KBM-7 (cell line): ENCODE measurements around the gene NAALADL2.

Source experiments
- DNase-seq: peaks from one replicate; pipeline ENCODE4 v3.0.0-alpha.2; 2015
- in situ Hi-C: fragments of 300-500 bp; cut with MboI; formaldehyde crosslinking; loops from 2 replicates; pipeline ENCODE4 v1.14.3; 2020; ENCODE audit warnings: low sequenced_read_pairs, low pct_unique_long_range_greater_than_20kb, mixed read lengths

NAALADL2 gene

DNA sequence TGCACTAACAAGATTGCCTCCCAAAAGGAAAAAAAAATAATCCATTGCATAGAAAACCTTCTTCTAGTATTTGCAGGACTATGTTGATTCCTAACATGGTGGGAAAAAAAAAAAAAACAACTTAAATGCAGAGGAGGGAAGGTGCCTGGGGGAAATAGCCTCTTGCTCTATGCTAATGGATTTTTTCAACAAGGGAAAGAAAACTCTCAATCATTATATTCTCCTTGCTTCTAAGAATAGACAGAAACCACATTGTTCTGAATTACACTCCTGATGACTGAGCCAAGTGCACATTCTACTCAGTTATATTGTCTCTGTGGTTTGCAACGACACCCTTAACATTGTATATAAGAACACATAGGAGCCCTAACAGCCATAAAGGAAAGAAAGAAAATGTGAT lies 760.2 kb downstream of the NAALADL2 start:
- in situ Hi-C loops: no loop called here
- no peak for DNase-seq

DNA sequence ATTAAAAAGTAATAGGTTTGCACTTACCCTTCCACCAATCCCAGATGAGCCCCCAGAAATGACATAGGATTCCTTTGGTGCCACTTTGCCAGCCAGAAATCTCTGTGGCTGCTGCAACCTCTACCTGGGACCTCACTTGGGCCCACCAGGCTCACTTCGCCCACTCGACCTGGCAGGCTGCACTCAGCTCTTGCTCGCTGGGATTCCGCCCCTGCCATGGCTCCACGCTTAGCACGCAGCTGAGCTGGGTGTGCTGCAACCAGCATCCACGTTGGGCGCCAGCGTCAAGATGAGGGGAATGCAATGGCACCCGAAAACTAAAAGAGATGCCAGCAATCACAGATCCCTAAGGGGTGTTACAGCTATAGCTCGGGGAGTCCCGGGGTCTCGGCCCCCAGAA lies 761.0 kb downstream of the NAALADL2 start:
- in situ Hi-C loops: no loop called here
- no peak for DNase-seq

DNA sequence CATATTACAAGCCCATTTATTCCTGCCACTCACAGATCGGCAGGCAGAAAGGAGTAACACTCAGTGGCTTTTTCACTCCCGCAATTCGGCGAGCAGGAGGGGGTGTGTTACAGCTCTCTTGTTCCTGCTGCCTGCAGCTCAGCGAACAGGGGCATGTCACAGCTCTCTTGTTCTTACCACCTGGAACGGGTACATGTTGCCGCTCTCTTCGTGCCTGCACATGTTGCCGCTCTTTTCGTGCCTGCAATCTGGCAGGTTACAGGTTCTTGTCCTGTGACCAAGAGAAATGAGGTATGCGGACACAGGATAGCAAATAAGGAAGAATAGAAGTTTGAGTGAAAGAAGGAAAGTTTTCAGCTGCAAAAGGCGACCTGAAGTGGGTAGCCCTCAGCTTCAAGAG lies 761.4 kb downstream of the NAALADL2 start:
- in situ Hi-C loops: no loop called here
- DNase-seq: no peak

- in situ Hi-C loops: no loop called here
- no peak for DNase-seq
Measured at GRCh38 chr3:175640958-175641357, 781.8 kb downstream of the NAALADL2 start.

GRCh38 chr3:175646865-175647264 lies 787.7 kb downstream of the NAALADL2 start:
- DNase-seq: no peak
- in situ Hi-C loops: no loop called here

DNA sequence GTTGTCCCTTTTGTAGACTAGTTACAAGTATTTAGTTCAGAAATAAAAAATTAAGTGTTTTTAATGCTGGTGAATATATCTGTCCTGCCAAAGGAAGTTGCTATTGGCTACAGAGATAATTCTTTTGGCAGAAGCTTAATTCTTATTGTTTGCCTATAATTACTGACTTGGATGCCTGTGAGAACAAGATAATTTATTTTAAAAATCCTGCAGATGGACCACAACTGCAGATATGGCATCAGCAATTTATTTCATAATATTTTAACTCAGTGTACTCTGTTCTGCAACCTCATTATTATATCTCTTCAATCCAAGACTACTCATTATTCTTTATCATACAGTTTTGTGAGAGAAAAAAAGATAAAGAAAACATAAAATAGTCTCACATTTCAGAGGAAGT lies 789.8 kb downstream of the NAALADL2 start:
- in situ Hi-C loops: no loop called here
- no peak for DNase-seq

DNA sequence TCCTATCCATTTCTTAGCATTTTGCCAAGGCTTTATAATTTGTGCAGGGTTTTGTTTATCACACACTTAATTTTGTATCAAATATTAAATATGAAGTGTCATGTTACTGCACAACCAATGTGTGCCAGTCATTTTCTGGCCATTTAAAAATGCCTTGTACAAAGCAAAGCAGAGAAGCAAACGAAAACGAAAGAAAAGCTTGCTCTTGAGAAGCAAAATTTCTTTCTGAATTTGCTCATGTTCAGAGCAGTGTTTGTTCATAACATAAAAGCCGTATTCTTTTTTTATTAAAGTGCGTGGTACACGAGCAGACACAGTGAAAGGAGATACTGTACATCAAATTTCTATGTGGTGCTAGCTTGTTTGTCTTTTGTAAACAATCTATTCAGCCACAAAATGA lies 792.6 kb downstream of the NAALADL2 start:
- in situ Hi-C loops: no loop called here

DNA sequence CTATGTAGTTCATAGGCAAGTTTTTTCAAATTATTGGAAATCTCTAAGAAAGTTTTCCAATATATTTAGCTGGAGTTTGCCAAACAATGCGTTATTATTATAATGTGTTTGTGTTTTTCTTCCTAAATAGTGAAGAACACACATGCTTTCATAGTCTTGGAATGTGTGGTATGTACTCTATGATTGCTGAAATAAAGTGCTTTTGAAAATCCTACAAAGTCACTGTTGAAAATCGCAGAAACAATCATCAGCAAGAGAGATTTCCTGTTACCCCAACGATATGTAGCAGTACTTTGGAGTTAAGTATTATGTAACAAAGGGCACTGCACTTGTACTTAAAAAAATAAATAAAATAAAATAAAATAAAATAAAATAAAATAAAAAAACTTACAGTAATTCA lies 796.2 kb downstream of the NAALADL2 start:
- in situ Hi-C loops: no loop called here
- no peak for DNase-seq

More for the DNA sequence above, 792.6 kb downstream of the NAALADL2 start:
- no peak for DNase-seq

DNA sequence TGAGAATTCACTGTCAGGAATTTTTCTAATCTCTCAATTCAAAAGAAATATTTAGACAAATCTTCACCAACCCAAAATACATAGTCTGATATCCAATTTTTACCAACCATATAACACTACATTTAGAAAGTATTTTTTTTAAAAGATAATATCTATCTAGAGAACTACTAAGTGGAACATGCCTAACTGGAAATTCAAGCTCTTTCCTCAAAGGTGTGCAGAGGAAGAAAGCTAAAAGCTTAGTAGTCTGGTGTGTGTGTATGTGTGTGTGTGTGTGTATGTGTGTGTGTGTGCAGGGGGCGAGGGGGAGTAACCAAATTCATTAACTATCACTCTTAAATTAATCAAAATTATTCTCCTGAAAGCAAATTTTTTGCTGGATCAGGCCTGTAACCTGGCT lies 797.3 kb downstream of the NAALADL2 start:
- in situ Hi-C loops: no loop called here
- DNase-seq: no peak

DNA sequence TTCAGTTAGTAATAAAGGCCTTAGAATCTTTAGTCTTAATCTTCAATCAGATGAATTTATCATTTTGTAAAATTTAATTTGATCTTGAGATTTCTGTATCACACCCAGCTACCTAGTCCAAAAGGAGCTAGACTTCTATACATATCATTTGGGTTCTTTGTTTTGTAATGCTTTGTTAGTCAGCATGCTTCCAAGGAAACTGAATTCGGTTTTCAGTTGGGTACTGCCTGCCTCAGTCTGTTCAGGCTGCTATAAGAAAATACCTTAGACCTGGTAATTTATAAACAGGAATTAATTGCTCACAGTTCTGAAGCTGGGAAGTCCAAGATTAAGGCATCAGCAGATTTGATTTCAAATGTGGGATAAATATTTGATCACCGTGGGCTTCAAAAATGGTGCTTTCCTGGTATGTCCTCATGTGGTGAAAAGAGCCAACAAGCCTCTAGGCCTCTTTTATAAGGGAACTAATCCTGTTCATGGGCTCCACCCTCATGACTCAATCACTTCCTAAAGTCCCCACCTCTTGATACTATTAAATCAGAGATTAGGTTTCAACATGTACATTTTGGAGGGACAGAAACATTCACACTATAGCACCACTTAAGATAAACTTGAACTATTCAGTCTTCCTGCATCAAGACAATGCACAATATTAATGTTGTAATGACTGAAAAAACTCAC lies 800.7 kb downstream of the NAALADL2 start:
- in situ Hi-C loops: no loop called here

DNA sequence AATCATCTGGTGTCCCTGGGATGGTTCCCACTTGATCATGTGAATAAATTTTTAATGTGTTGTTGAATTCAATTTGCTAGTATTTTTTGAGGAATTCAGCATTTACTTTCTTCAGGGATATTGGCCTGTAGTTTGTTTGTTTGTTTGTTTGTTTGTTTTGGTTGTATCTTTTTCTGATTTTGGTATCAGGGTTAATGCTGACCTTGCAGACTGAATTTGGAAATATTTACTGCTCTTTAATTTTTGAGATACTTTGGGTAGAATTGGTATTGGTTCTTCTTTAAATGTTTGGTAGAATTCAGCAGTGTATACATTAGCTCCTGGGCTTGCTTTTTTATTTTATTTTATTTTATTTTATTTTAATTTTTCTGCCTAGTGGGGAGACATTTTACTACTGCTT lies 803.7 kb downstream of the NAALADL2 start:
- in situ Hi-C loops: no loop called here
- no peak for DNase-seq

More for the DNA sequence above, 800.7 kb downstream of the NAALADL2 start:
- no peak for DNase-seq

- in situ Hi-C loops: no loop called here
- no peak for DNase-seq
Measured at GRCh38 chr3:175664911-175665310, 805.8 kb downstream of the NAALADL2 start.

DNA sequence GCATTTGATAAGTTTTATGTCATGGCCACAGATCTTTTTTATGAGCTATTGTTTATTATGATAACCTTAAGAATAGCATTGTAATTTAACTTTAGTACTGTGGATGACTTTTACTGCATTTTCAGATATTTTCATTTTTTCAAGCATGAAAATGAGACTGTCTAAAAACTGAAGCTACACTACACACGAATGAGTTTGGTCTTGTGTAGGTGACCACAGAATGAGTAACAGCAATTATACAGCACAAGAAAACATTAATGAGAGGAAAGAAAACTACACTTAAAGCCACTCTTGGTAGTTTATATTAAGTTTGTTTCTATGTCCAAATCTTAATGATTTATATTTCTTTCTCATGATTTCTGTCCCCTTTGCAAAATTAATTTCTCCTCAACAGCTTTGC lies 809.2 kb downstream of the NAALADL2 start:
- DNase-seq: no peak
- in situ Hi-C loops: no loop called here

- in situ Hi-C loops: no loop called here
- DNase-seq: no peak
Measured at GRCh38 chr3:175670557-175670956, 811.4 kb downstream of the NAALADL2 start.

- in situ Hi-C loops: no loop called here
- DNase-seq: no peak
Measured at GRCh38 chr3:175672119-175672689, 813.1 kb downstream of the NAALADL2 start.

DNA sequence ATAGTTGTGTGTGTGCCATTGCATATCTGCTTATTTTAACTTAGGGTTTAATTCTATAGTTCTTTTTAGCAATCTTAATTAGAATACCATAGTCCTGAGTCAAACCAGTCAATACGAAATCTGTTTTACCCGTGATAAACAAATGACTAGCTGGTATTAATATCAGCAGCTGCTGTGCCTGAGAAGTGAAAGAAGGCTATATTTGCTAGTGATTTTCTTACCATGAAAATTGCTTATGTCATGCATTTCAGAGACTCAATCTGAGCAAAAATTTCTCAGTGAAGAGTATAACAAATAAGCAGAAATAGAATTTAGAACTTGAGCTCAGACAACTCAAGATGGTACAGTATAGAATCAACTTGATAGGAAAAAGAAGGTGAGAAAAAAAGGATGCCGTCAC lies 820.4 kb downstream of the NAALADL2 start:
- no peak for DNase-seq
- in situ Hi-C loops: no loop called here

- in situ Hi-C loops: no loop called here
- no peak for DNase-seq
Measured at GRCh38 chr3:175692256-175692655, 833.1 kb downstream of the NAALADL2 start.

- DNase-seq: no peak
- in situ Hi-C loops: no loop called here
Measured at GRCh38 chr3:175695251-175695650, 836.1 kb downstream of the NAALADL2 start.

- DNase-seq: no peak
- in situ Hi-C loops: no loop called here
Measured at GRCh38 chr3:175702956-175703355, 843.8 kb downstream of the NAALADL2 start.

- in situ Hi-C loops: no loop called here
- DNase-seq: no peak
Measured at GRCh38 chr3:175704366-175705055, 845.4 kb downstream of the NAALADL2 start.

DNA sequence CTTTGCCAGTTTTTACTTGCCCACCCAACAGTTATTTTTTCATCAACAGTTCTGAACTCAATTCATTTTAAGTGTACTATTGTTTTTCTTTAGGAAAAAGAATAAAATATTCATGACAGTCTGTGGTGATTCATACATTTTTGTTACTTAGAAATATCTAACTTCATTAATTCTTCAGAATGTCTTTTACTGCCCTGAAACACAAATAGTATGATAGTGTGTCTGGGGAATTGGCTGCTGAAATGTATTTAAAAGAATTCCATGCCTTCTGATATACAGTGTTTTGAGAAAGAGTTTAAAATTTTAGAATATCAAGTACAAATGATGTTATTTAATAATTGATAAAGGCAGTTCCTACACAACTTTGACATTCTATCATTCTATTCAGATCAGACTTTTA lies 854.1 kb downstream of the NAALADL2 start:
- no peak for DNase-seq
- in situ Hi-C loops: no loop called here
